ENCODE results near the gene LRRC7.
"Not testable (repeated sequence)": the region's sequence is repeated elsewhere in the genome, so short reads cannot be mapped to it uniquely, and the experiment has no call there.

LRRC7 gene

GRCh38 chr1:69878338-69878737, 310.6 kb downstream of the LRRC7 start:
- no peak for DNase-seq (ENCODE audit: extremely low read depth, low read depth)
- no peak for TF ChIP-seq CTCF (IDR thresholded peaks at IDR 0.05; ENCODE audit: low read depth, low read length)

- not testable (repeated sequence) for DNase-seq (ENCODE audit: extremely low read depth, low read depth)
Measured at GRCh38 chr1:69888016-69888415, 320.3 kb downstream of the LRRC7 start.

- no peak for DNase-seq (ENCODE audit: extremely low read depth, low read depth)
- no peak for TF ChIP-seq CTCF (IDR thresholded peaks at IDR 0.05; ENCODE audit: low read depth, low read length)
Measured at GRCh38 chr1:69888657-69889056, 320.9 kb downstream of the LRRC7 start.

- no peak for DNase-seq (ENCODE audit: extremely low read depth, low read depth)
- TF ChIP-seq CTCF (IDR thresholded peaks at IDR 0.05; ENCODE audit: low read depth, low read length): no peak
Measured at GRCh38 chr1:69898403-69898947, 330.8 kb downstream of the LRRC7 start.

- TF ChIP-seq CTCF (IDR thresholded peaks at IDR 0.05; ENCODE audit: low read depth, low read length): no peak
- peak; percentile 45 for DNase-seq (ENCODE audit: extremely low read depth, low read depth)
Measured at GRCh38 chr1:69911301-69911801, 343.6 kb downstream of the LRRC7 start.

- peak; percentile 56 for DNase-seq (ENCODE audit: extremely low read depth, low read depth)
- no peak for TF ChIP-seq CTCF (IDR thresholded peaks at IDR 0.05; ENCODE audit: low read depth, low read length)
Measured at GRCh38 chr1:69913977-69914376, 346.3 kb downstream of the LRRC7 start.

GRCh38 chr1:69914976-69915765, 347.4 kb downstream of the LRRC7 start:
- no peak for TF ChIP-seq CTCF (IDR thresholded peaks at IDR 0.05; ENCODE audit: low read depth, low read length)
- DNase-seq (ENCODE audit: extremely low read depth, low read depth): peak; percentile 42

Data from AG09319 (cell line).